Activated CD4-positive, CD25-positive, alpha-beta regulatory T cell treated with anti-CD3 and anti-CD28 coated beads, Interleukin-2, amount 50 U/mL, for 72 hours (primary cell): ENCODE data around the gene CFAP45.

Experiments
- DNase-seq: peaks from one replicate; pipeline ENCODE4 v3.0.0; 2021

Gene CFAP45

GRCh38 chr1:159825564-159825963, 74.4 kb downstream of the CFAP45 start:
- no peak for DNase-seq

- no peak for DNase-seq
Observed at GRCh38 chr1:159823406-159823805, 76.6 kb downstream of the CFAP45 start.
